ENCODE measurements around the gene PPIP5K2.

- no peak for TF ChIP-seq SUZ12 (IDR thresholded peaks at IDR 0.05)
- TF ChIP-seq ELF4 (IDR thresholded peaks at IDR 0.05): no peak
- no peak for TF ChIP-seq FOXK2 (IDR thresholded peaks at IDR 0.05)
- no peak for TF ChIP-seq FOXM1 (IDR thresholded peaks at IDR 0.05; ENCODE audit: borderline replicate concordance)
- TF ChIP-seq L3MBTL2 (conservative IDR thresholded peaks at IDR 0.05): no peak
- no peak for TF ChIP-seq ZNF384 (IDR thresholded peaks at IDR 0.05)
- no peak for TF ChIP-seq SP1 (IDR thresholded peaks at IDR 0.05)
- no peak for TF ChIP-seq LEF1 (IDR thresholded peaks at IDR 0.05; ENCODE audit: borderline replicate concordance)
- TF ChIP-seq NFRKB (IDR thresholded peaks at IDR 0.05): no peak
- no peak for TF ChIP-seq TARDBP (IDR thresholded peaks at IDR 0.05)
- no peak for TF ChIP-seq ARNT (IDR thresholded peaks at IDR 0.05)
- TF ChIP-seq PKNOX1 (IDR thresholded peaks at IDR 0.05): no peak
- TF ChIP-seq HDGF (IDR thresholded peaks at IDR 0.05; ENCODE audit: borderline replicate concordance): no peak
- TF ChIP-seq BHLHE40 (IDR thresholded peaks at IDR 0.05; ENCODE audit: borderline replicate concordance): no peak
Measured at GRCh38 chr5:103255691-103256090, 135.6 kb downstream of the PPIP5K2 start.

Measured in HEK293T (cell line).